Gastroesophageal sphincter (tissue), 4 donors: Measurements from ENCODE around the gene ZNF326. TPM values are rescaled to one million over a fixed set of nuclear protein-coding genes. Genes with fewer than 3 reads are reported as not detected.
A peak's percentile ranks its signal among the peaks of the same experiment; 100 is the strongest.

ENCODE experiments used
- ATAC-seq: fragments of 150-250 bp; one replicate; pipeline ENCODE4 v1.9.1; 2016; ENCODE audit warnings: mild to moderate bottlenecking, moderate library complexity
- H3K27ac ChIP-seq, 4 donors: fragments of 200-600 bp; sonication (generic) in 3 of 4; 1 replicate in 3 of 4; 2 replicates in 1 of 4; pipeline ENCODE4 v1.5.1; 2016 to 2019
- H3K27me3 ChIP-seq: fragments of 200-600 bp; sonication (generic); one replicate; pipeline ENCODE4 v1.5.1; 2019
- H3K36me3 ChIP-seq, 2 donors: fragments of 200-600 bp; sonication (generic); one replicate each; pipeline ENCODE4 v1.5.1; 2019; ENCODE audit warnings: control low read depth in 1 of 2
- H3K4me1 ChIP-seq, 3 donors: fragments of 200-600 bp; sonication (generic); 1 replicate in 2 of 3; 2 replicates in 1 of 3; pipeline ENCODE4 v1.5.1; 2016 to 2019; ENCODE audit warnings: control low read depth in 2 of 3
- H3K4me3 ChIP-seq, 2 donors: fragments of 200-600 bp; sonication (generic); one replicate each; pipeline ENCODE4 v1.5.1; 2019; ENCODE audit warnings: mild to moderate bottlenecking in 1 of 2, moderate library complexity in 1 of 2
- H3K9me3 ChIP-seq, 3 donors: fragments of 200-600 bp; sonication (generic); one replicate each; pipeline ENCODE4 v1.5.1; 2017 to 2019; ENCODE audit warnings: control low read depth in 2 of 3
- CTCF ChIP-seq, 4 experiments: fragments of 200-600 bp in 2 of 4; fragments of 450-650 bp in 2 of 4; sonication (generic) in 1 of 4; IDR thresholded peaks; one replicate each; pipeline ENCODE4 v1.5.1; 2017 to 2019; ENCODE audit warnings: antibody characterized with exemption in 4 of 4, mild to moderate bottlenecking in 2 of 4, moderate library complexity in 2 of 4
- EP300 ChIP-seq: sonication (generic); formaldehyde crosslinking; IDR thresholded peaks from one replicate; pipeline ENCODE4 v1.6.1; 2017; ENCODE audit warnings: antibody characterized with exemption, mild to moderate bottlenecking
- POLR2A ChIP-seq, 2 donors: fragments of 450-650 bp; IDR thresholded peaks; one replicate each; pipeline ENCODE4 v1.6.1; 2017; ENCODE audit warnings: antibody characterized with exemption in 2 of 2, mild to moderate bottlenecking in 2 of 2, moderate library complexity in 1 of 2
- POLR2AphosphoS5 ChIP-seq: sonication (generic); formaldehyde crosslinking; IDR thresholded peaks from one replicate; pipeline ENCODE4 v1.6.1; 2017; ENCODE audit warnings: antibody characterized with exemption
- WGBS, 2 donors: methylation state at CpG; one replicate each; pipeline ENCODE4 v1.1.5; 2018; ENCODE audit warnings: low coverage in 1 of 2; 5-methylcytosine and 5-hydroxymethylcytosine counted together
- total RNA-seq, 4 donors: library from RNA; depleted of rRNA; stranded (reverse); fragments of >200 nt; gene quantifications; one replicate each; pipeline ENCODE4 v1.1.0, GENCODE V29; 2016

ZNF326 gene, protein sequence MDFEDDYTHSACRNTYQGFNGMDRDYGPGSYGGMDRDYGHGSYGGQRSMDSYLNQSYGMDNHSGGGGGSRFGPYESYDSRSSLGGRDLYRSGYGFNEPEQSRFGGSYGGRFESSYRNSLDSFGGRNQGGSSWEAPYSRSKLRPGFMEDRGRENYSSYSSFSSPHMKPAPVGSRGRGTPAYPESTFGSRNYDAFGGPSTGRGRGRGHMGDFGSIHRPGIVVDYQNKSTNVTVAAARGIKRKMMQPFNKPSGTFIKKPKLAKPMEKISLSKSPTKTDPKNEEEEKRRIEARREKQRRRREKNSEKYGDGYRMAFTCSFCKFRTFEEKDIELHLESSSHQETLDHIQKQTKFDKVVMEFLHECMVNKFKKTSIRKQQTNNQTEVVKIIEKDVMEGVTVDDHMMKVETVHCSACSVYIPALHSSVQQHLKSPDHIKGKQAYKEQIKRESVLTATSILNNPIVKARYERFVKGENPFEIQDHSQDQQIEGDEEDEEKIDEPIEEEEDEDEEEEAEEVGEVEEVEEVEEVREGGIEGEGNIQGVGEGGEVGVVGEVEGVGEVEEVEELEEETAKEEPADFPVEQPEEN
- total RNA-seq: 10 to 100 TPM in 2 of 4 donors, 1 to 10 TPM in 2; 8.2 to 22.7 (median 14.1) TPM

GRCh38 chr1:89994805-89995597 is at the start of gene ZNF326:
Gene ZNF326 (plus strand): TSS chr1:89995110. CDS start chr1:89995258, 148 bp downstream.
- peak; percentile 92 for TF ChIP-seq POLR2A (IDR thresholded peaks at IDR 0.05)
- TF ChIP-seq POLR2AphosphoS5: peak; percentile 95
- peak in 2 of 4 experiments; percentile 4 to 19 for TF ChIP-seq CTCF (IDR thresholded peaks at IDR 0.05)
- no peak for TF ChIP-seq EP300
- H3K27ac ChIP-seq: peak within 1 kb of the TSS; percentile 71 to 97 (median 92)
- 0% methylated on average over 9 to 12 of the region's 88 CpGs for WGBS, 2 donors
- no peaks in the 10 kb centered on the region for H3K27me3 ChIP-seq
- peaks cover 0 to 43% (median 0%) of the 10 kb centered on the region in 3 donors for H3K4me1 ChIP-seq
- no peaks in the 10 kb centered on the region for H3K36me3 ChIP-seq
- ATAC-seq: peak; percentile 99
- peak within 1 kb of the TSS; percentile 49 to 71 for H3K4me3 ChIP-seq
- no peaks in the 10 kb centered on the region for H3K9me3 ChIP-seq

GRCh38 chr1:89945852-89946476 is 48.9 kb upstream of the ZNF326 start:
- H3K36me3 ChIP-seq: no peaks in the 10 kb centered on the region
- H3K4me3 ChIP-seq: no peak overlapping the region
- H3K27me3 ChIP-seq: no peaks in the 10 kb centered on the region
- H3K4me1 ChIP-seq: peaks cover 5 to 19% (median 6%) of the 10 kb centered on the region in 3 donors
- ATAC-seq: no peak
- 64 to 84% methylated on average over 3 to 4 of the region's 5 CpGs for WGBS, 2 donors
- H3K9me3 ChIP-seq: no peaks in the 10 kb centered on the region
- H3K27ac ChIP-seq: no peak overlapping the region
- no peak for TF ChIP-seq POLR2A (IDR thresholded peaks at IDR 0.05)
- TF ChIP-seq EP300: no peak
- no peak for TF ChIP-seq CTCF (IDR thresholded peaks at IDR 0.05)
- TF ChIP-seq POLR2AphosphoS5: no peak

GRCh38 chr1:89946532-89946931 is 48.4 kb upstream of the ZNF326 start:
- 11 to 45% methylated on average over 1 of the region's 1 CpG for WGBS, 2 donors
- TF ChIP-seq POLR2AphosphoS5: no peak
- no peak for TF ChIP-seq EP300
- no peak for TF ChIP-seq POLR2A (IDR thresholded peaks at IDR 0.05)
- no peak for TF ChIP-seq CTCF (IDR thresholded peaks at IDR 0.05)
- H3K9me3 ChIP-seq: no peaks in the 10 kb centered on the region
- H3K27ac ChIP-seq: no peak overlapping the region
- H3K36me3 ChIP-seq: no peaks in the 10 kb centered on the region
- no peak overlapping the region for H3K4me3 ChIP-seq
- no peak for ATAC-seq
- peaks cover 5 to 19% (median 6%) of the 10 kb centered on the region in 3 donors for H3K4me1 ChIP-seq
- H3K27me3 ChIP-seq: no peaks in the 10 kb centered on the region

GRCh38 chr1:89948722-89949345 is 46.1 kb upstream of the ZNF326 start:
- no peak overlapping the region for H3K4me3 ChIP-seq
- TF ChIP-seq POLR2A (IDR thresholded peaks at IDR 0.05) (no peak), CTCF (IDR thresholded peaks at IDR 0.05) (no peak), POLR2AphosphoS5 (no peak), EP300 (no peak)
- H3K27ac ChIP-seq: no peak overlapping the region
- 94 to 96% methylated on average over 4 to 5 of the region's 6 CpGs for WGBS, 2 donors
- H3K27me3 ChIP-seq: no peaks in the 10 kb centered on the region
- no peaks in the 10 kb centered on the region for H3K9me3 ChIP-seq
- no peak for ATAC-seq
- no peaks in the 10 kb centered on the region for H3K36me3 ChIP-seq
- peaks cover 0 to 9% (median 6%) of the 10 kb centered on the region in 3 donors for H3K4me1 ChIP-seq
